HG02870 (cell line): ENCODE results near the gene MX2.

ENCODE experiments used
- ATAC-seq: cut with Tn5 transposase; IDR thresholded peaks from one replicate; pipeline ENCODE4 v1.9.1; 2021; ENCODE audit warnings: mild to moderate bottlenecking, moderate library complexity; ENCODE audit not compliant: unreplicated experiment

MX2 gene

DNA sequence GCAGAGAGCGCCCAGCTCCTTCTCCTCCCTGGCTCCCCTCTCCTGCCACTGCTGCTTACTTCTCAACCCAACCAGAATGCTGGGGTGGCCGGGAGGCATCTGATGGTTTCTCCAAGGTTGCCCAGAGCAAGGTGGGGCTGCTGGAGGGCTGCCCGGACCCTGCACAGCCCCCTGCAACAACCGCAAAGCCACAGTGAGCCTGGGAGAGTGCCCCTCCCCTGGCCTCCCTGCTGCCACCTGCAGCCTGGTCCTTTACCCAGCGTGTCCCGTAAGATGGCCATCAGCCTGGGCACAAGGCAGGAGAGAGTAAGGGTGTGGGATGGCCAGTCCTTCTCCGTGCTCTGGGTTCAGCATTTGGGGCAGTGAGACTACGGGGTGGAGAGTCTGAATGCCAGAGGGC is 17.0 kb downstream of the MX2 start:
- no peak for ATAC-seq

DNA sequence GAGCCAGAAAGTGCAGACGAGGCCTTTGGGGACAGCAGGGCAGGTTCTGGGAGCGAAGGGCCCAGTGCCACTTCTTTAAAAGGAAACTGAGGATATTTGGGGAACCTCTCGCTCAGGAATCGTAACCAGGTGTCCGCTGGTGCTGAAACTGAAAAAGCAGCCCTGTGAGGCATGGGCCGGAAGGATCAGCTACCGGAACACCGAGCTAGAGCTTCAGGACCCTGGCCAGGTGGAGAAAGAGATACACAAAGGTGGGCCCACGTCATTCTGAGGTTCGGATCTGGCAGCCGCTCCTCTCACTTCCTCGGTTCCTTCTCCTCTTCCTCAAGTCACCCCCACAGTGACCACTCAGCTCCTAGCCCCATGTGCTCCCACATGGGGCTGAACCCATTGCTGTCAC is 18.1 kb downstream of the MX2 start:
- ATAC-seq: no peak

DNA sequence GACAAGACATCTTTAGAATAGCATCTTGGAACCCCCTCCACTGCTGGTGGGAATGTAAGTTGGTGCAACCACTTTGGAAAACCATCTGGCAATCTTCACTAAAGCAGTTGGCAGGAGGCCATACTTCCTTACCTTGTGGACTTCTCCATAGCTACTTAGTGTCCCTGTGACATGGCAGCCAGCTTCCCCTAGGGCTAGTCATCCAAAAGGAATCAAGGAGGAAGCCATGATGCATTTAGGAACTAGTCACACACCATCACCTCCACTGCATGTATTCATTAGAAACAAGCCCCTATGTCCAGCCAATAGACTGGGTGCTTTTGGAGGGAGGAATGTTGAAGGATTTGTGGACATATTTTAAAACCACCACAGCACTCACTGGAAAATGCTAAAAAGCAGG is 19.9 kb downstream of the MX2 start:
- no peak for ATAC-seq

DNA sequence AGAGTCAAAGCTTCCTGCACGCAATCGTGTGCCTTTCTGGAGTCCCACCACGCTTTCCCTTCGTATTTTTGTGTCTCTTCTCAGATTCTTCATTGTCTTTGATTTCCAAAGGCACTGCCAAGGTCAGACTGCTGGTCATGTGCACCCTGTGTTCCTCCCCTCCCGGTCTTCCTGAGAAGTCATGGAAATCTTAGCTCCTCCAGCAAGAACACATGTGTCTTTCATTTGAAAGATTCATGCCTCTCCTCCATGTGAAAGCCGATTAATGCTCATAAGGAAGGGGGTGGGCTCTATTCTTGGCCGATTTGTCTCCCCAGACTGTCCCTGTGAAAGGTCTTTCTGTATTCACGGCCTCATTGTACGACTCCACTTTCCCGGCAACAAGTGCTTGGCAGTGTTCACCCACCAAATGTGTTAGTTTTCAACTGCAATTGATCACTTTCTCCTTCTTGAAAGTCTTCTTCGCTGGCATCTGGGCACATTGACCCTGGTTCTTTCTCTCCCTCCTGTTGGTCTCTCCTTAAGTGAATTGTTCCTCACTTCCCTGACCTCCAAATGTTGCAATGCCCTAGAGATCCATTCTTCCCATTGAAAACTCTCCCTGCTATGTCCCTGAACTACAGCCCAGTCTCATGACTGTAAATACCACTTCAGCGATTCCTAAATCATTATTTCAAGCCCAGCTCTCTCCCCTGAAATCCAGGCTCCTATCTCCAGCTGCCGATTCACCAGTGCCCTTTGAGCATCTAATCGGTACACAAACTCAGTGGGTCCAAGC is 25.4 kb downstream of the MX2 start:
- ATAC-seq: no peak

DNA sequence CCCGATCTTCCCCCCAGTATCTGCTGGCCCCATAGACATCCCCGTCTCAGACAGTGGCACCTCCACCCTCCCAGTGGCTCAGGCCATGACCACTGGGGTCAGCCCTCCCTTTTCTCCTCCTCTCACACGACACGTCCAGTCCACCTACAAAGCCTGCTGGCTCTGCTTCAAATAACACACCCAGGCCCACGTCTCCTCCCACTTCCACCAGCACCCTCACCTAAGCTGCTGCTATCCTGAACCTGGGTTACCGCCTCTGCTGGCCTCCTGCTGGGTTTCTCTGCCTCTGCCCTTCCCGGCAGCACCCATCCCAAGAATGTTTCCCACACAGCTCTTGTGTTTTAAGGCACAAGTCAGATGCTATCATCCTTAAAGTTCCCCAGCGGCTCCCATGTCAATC is 26.0 kb downstream of the MX2 start:
- ATAC-seq: no peak

DNA sequence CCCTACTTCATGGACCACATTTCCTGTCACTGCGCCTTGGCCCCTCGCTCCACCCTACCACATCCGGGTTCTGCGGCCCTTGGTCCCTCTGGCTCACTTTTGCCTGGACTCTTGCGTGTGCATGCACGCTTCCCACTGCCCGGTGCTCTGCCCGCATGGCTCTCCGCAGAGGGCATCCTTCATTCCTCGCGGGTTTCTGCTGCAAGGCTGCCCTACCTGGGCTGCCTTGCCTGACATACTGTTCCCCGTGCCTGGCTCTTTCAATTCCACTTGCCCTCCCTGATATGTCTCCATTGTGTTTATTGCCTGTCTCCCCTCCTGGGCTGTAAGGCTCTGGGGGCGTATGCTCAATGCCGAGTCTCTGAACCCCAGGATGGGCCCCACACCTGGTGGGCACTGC is 26.4 kb downstream of the MX2 start:
- ATAC-seq: no peak

DNA sequence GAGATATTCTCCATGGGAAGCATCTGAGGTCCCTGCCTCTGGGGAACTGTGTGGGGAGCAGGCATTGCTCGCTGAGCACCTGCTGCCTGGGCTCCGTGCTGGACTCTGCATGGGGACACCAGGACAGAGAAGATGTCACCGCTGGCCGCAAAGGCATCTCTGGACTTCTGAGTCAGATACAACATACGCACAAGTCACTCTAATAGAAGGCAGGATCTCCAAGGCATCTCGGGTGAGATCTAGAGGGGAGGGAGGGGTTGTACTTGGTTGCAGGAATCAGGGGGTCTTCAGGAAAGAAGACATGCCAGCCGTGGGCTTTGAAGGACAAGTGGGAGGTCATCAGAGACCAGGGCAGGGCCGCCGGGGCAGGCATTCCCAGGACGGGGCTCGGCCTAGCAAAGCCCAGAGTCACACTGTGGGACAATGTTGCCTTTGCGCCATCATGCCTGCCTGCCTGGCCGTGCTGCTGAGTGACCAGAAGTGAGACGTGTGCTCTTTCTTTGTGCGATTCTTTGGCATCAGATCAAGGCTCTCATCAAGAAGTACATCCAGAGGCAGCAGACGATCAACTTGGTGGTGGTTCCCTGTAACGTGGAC is 28.3 kb downstream of the MX2 start:
- no peak for ATAC-seq

DNA sequence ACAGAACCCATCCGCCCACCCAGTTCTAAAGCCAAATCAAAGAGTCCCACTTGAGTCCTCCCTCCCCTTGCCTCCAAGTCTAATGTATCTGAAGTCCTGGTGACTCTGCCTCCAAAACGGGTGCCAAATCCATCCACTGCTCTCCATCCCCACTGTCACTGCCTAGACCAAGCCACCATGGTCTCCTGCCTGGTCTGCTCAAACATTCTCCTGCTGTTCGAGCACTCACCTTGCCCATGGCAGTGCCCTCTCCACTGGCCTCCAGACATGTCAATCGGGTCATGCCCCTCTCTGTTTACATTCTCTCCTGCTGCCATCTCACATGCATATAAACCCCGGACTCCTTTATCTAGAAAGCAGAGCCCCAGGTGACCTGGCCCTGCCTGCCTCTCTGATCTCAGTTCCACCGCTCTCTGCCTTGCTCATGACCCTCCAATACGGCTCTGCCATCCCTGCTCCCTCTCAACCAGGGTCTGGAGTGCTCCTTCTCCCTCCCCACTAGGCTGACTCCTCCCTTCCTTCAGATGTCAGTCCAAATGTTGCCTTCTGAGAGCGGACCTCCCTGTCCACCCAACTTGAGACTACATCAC is 32.1 kb downstream of the MX2 start:
- no peak for ATAC-seq

DNA sequence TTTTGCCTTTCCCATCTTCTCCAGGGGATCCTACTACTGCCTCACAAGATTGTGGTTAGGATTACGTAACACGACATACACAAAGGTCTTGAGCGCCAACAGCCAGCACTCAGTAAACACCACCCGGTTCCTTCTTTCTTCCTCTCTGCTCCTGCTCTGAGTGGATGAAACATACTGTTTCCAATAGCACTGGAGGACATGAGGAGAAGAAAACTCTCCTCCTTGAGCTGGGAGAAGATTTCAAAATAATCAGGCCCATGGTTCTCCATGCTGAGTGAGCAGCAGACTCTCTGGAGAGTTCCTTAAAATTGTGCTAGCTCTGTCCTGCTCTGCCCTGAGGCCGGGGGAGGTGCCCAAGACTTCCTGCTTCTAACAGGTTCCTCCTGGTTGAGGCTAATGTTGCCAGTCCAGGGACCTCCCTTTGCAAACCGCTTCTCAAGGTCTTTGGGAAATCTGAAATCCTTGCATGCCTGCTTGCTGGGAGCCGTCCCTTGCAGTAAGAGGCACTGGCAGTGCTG is 34.8 kb downstream of the MX2 start:
- ATAC-seq: no peak

DNA sequence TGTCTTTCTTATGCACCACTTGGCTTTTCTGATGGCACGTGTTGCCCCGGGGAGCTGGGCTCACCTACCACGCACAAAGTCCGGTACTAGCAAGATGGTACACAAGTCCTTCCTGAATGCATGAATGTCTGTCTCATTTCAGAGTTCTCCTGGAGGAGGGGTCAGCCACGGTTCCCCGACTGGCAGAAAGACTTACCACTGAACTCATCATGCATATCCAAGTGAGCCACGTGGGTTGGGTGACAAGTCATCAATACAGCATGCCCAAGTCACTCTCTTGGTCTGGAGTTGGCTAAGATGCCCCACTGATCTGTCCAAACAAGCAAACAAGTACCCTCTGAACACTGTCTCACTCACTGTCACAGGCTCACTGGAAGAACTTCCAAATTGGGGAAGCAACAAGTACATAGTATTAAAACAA is 35.7 kb downstream of the MX2 start:
- ATAC-seq: no peak

DNA sequence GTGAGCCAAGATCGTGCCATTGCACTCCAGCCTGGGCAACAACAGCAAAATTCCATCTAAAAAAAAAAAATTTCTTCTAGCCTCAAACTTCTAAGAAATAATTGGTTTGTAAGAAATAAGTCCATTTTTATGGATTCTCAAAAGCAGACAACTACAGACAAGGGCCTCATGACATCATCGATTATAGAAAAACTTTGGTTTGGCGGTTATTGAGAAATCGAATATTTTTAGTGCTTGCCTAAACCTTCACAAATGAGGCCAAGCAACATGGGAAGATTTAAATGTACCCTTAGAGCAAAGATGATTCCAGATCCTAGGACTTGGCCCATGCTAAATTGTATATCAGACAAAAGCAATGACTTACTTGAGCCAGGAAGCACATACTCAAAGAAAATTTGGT is 36.4 kb downstream of the MX2 start:
- no peak for ATAC-seq

DNA sequence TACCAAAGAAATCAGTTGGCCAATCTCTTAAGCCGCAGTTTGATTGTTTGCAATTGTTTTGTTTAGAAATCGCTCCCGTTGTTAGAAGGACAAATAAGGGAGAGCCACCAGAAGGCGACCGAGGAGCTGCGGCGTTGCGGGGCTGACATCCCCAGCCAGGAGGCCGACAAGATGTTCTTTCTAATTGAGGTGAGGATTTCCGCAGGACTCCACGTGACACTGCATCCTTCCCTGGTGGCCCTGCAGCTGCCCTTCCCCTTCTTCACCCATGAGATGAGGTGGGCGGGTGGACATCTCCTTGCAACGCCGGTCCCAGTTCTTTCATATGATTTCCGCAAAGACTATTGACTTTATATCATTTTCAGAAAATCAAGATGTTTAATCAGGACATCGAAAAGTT is 37.0 kb downstream of the MX2 start:
- ATAC-seq: no peak

DNA sequence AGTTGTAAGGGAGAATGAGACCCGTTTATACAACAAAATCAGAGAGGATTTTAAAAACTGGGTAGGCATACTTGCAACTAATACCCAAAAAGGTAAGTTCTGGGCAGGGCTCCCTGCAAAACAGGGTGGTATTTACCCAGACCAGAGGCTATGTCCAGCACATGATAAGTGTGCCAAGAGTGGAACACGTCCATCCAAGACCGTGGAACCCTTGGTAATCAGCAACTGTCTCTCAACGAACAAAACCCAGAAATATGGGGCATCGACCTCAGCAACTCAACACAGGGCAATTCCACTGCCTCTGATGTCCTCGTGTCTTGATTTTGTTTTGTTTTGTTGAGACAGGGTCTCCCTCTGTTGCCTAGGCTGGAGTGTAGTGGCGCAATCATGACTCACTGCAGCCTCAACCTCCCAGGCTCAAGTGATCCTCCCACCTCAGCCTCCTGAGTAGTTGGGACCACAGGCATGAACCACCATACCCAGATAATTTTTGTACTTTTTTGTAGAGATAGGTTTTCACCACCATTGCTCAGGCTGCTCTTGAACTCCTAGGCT is 37.5 kb downstream of the MX2 start:
- no peak for ATAC-seq

DNA sequence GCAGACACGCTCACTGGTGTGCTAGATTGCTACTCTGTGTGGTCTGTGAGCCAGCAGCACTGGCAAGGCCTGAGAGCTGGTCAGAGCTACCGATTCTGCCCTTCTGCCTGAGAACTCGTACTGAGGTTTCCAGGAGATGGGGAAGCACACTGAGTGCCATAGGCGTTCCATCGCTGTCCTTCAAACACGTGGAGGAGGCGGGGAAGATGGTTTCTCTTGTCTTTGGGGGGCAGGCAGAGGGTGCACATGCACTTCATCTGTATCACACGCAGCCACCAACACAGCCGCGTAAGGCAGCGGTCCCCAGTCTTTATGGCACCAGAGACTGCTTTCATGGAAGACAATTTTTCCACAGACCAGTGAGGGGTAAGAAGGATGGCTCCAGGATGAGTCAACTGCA is 40.4 kb downstream of the MX2 start:
- ATAC-seq: no peak

DNA sequence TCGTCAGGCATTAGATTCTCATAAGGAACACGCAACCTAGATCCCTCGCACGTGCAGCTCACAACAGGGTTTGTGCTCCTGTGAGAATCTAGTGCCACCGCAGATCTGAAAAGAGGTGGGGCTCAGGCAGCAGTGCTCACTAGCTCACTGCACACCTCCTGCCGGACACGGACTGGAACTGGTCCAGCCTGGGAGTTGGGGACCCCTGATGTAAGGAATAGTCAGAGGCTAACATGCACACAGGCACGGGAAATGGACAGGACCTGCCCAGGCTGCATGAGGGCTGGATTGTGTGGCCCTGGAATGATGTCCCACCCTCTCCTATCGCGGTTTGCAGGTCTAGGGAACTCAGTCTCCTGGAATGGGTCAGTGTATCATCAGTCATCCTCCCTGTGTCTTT is 41.0 kb downstream of the MX2 start:
- no peak for ATAC-seq

DNA sequence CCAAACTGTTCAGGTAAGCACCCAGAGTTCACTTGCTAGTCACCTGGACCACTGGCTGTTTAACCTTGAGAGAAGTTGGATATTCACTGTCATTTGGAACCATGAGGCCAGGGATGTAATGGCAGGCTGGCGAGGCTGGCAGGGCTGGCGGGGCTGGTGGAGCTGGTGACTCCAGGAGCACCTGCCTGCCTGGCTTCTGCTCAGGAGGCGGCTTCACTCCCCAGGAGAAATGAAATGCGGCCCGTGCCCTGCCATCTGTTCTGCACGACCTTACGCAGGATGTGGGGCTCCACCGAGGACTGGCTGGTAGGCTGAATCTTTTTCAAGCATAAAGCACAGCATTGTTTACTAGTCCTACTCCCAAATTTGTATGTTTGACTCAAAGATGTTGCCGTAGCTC is 41.5 kb downstream of the MX2 start:
- no peak for ATAC-seq

DNA sequence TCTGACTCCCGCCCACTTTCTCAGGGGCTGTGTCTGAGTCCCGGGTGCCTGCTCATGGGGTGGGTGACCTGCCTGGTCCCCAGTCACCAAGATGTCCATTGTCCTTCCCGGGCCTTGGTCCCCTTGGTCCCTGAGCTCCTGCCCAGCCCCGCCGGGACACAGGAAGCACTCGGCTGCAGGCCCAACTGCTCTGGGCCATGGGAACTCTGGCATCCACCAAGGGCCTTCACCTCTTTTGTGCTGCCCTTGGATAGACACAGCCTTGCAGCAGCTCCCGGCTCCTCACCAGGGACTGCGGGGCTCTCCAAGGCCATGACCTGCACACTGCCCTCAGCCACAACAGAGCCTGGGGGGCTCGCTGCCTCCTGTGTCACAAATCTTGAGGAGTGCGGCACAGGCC is 42.1 kb downstream of the MX2 start:
- no peak for ATAC-seq

DNA sequence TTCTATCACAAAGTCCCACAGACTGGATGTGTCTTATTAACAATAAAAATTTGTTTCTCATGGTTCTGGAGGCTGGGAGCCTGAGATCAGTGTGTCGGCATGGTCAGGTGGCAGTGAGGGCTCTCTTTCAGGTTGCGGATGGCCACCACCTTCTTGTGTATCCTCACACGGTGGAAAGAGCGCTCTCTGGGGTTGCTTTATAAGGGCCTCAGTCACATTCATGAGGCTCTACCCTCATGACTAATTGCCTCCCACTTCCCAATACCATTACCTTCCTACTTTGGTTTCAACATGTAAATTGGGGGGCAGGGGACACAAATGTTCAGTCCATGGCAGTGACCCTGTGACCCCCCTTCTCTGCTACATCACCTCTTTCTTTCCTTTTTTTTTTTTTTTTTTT is 43.5 kb downstream of the MX2 start:
- ATAC-seq: no peak

DNA sequence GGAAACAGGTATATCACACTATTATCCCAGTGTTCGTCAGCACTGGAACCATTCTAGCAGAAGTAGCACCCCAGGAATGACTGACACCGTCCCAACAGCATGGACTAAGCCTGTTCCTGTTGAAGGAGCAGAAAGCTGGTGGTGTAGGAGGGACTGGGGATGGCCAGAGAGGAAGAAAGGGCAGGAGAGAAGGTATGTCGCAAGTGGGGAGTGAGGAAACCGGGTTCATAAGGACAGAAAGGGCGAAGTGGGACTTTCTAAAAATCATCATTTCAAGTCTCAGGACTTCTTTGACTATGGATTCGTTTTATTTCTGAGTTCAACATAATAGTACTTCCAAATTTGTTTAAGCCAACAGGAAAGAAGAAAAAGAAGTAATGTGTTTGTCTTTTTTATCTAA is 44.5 kb downstream of the MX2 start:
- ATAC-seq: no peak

DNA sequence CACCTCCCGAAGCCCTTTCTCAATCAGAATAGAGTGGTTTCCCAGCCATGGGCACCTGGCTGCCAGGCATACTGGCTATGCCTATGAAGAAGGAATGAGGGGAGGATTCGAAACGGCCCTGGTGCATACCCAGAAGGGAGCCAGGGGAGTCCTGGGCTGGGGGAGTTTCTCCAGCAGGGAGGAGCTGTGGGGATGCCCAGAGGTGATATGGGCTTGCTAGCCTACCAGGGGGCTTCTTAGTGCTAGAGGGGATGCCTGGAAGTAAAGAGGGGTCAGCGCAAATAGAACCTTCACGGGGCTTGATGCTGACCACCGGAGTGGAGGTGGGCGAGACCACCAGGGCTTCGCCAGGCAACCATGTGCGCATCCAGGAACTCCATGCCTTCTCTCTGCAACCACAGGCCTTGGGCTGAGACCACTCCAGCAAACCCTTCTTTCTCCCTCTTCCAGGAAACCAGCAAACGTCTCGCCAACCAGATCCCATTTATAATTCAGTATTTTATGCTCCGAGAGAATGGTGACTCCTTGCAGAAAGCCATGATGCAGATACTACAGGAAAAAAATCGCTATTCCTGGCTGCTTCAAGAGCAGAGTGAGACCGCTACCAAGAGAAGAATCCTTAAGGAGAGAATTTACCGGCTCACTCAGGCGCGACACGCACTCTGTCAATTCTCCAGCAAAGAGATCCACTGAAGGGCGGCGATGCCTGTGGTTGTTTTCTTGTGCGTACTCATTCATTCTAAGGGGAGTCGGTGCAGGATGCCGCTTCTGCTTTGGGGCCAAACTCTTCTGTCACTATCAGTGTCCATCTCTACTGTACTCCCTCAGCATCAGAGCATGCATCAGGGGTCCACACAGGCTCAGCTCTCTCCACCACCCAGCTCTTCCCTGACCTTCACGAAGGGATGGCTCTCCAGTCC is 46.0 kb downstream of the MX2 start:
- no peak for ATAC-seq

DNA sequence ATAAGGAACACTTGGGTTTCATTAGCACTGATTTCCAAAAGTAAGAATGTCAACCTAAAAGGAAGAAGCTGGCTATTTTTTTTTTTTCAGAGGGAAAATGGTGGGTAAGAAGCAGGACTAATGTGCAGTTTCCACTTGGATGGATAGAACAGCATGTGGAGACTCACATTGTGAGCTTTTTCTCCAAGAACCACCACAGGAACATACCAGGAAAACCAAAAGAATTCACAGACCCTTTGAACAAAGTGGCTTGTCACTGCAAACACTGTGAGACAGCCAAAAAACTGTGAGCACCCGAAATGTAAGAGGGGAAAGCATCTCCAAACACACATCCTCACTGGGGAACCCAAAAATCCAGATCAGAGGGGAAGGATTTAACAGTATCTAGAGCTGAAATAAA is 48.5 kb downstream of the MX2 start:
- ATAC-seq: no peak
